Endothelial cell of umbilical vein (primary cell): ENCODE results near the gene C20orf141. TPM values are rescaled to one million over a fixed set of nuclear protein-coding genes. Genes with fewer than 3 reads are reported as not detected.

ENCODE experiments used
- BruUV-seq: library from RNA; stranded (reverse); fragments of 400-500 nt; replicated peaks from 2 replicates; lab custom pipeline; 2021; lab: Mats Ljungman, UMichigan
- CTCF ChIA-PET: fragments of 300-600, 350-600 bp; sonication (Branson Sonifier 250); formaldehyde crosslinking; loops from one replicate; lab custom pipeline; 2021; ENCODE audit warnings: antibody characterized with exemption, inconsistent platforms; lab: Charles Lee
- POLR2A ChIA-PET: fragments of 300-600, 350-600 bp; sonication (Branson Sonifier 250); formaldehyde crosslinking; loops from one replicate; lab custom pipeline; 2021; ENCODE audit warnings: antibody characterized with exemption, inconsistent platforms; lab: Charles Lee
- DNase-seq: peaks from one replicate; pipeline ENCODE4 v3.0.0-alpha.2; 2011; ENCODE audit warnings: low read depth, low spot score
- FAIRE-seq: peaks from 2 replicates; lab custom pipeline; 2011; peaks lifted over from hg19 to GRCh38; lab: Jason Lieb, UNC
- H2AFZ ChIP-seq: 2 replicates; pipeline ENCODE4 v1.6.0; 2012; ENCODE audit warnings: low read depth, low read length, control low read depth, inconsistent platforms
- H3K27ac ChIP-seq: 2 replicates; pipeline ENCODE4 v1.5.1; 2011; ENCODE audit warnings: low read depth, mild to moderate bottlenecking, control low read depth, low read length, moderate library complexity; ENCODE audit not compliant: insufficient read depth
- H3K27me3 ChIP-seq, 2 experiments: 2 replicates each; pipeline versions ENCODE4 v1.6.0 to v1.6.1; 2011; ENCODE audit warnings: low read length in 2 of 2, mixed read lengths in 1 of 2; ENCODE audit not compliant: control insufficient read depth in 2 of 2, insufficient read depth in 2 of 2
- H3K36me3 ChIP-seq, 2 experiments: 2 replicates in 1 of 2; 3 replicates in 1 of 2; pipeline ENCODE4 v1.5.1; 2011; ENCODE audit warnings: low read length in 2 of 2, mild to moderate bottlenecking in 1 of 2, moderate library complexity in 1 of 2; ENCODE audit not compliant: control insufficient read depth in 2 of 2, insufficient read depth in 2 of 2; ENCODE audit errors: extremely low read depth in 1 of 2
- H3K4me1 ChIP-seq: 3 replicates; pipeline ENCODE4 v1.5.1; 2011; ENCODE audit warnings: mild to moderate bottlenecking, low read length; ENCODE audit not compliant: control insufficient read depth, insufficient read depth; ENCODE audit errors: extremely low read depth
- H3K4me2 ChIP-seq: 2 replicates; pipeline ENCODE4 v1.6.1; 2011; ENCODE audit warnings: low read length, control low read depth, mixed read lengths; ENCODE audit not compliant: insufficient read depth
- H3K4me3 ChIP-seq, 3 experiments: fragments of 200-600 bp in 1 of 3; sonication (generic), shearing (Covaris generic) in 1 of 3; replicated peaks in 1 of 3; 2 replicates each; pipeline ENCODE4 v1.5.1; 2011 to 2016; ENCODE audit warnings: control low read depth in 3 of 3, low read length in 3 of 3, mild to moderate bottlenecking in 2 of 3, inconsistent platforms in 1 of 3, low read depth in 1 of 3, moderate library complexity in 1 of 3; ENCODE audit not compliant: insufficient read depth in 1 of 3
- H3K79me2 ChIP-seq: 2 replicates; pipeline ENCODE4 v1.6.0; 2012; ENCODE audit warnings: low read length, inconsistent platforms; ENCODE audit not compliant: control insufficient read depth, insufficient read depth
- H3K9ac ChIP-seq: replicated peaks from 2 replicates; pipeline ENCODE3; 2011; ENCODE audit warnings: low read length, control low read depth; ENCODE audit not compliant: insufficient read depth; ENCODE audit errors: extremely low read depth
- H3K9me1 ChIP-seq: replicated peaks from 3 replicates; pipeline ENCODE4 v1.6.0; 2011; ENCODE audit warnings: mild to moderate bottlenecking, low read length; ENCODE audit not compliant: control insufficient read depth, insufficient read depth; ENCODE audit errors: extremely low read depth
- H3K9me3 ChIP-seq: replicated peaks from 2 replicates; pipeline ENCODE4 v1.5.1; 2012; ENCODE audit warnings: low read length, inconsistent platforms; ENCODE audit not compliant: control insufficient read depth, insufficient read depth
- H4K20me1 ChIP-seq: replicated peaks from 2 replicates; pipeline ENCODE3; 2011; ENCODE audit warnings: mild to moderate bottlenecking, low read length; ENCODE audit not compliant: control insufficient read depth, insufficient read depth; ENCODE audit errors: extremely low read depth
- CTCF ChIP-seq, 2 donors: IDR thresholded peaks; 1 replicate in 1 of 2; 2 replicates in 1 of 2; pipeline ENCODE4 v1.5.1; 2011; ENCODE audit warnings: low read length in 2 of 2, mild to moderate bottlenecking in 2 of 2, moderate library complexity in 2 of 2, control low read depth in 1 of 2, inconsistent platforms in 1 of 2, low read depth in 1 of 2; ENCODE audit not compliant: insufficient read depth in 1 of 2; ENCODE audit errors: extremely low read depth in 1 of 2
- EZH2 ChIP-seq: IDR thresholded peaks from 2 replicates; pipeline ENCODE4 v1.6.1; 2012; ENCODE audit warnings: borderline replicate concordance, low read depth, mild to moderate bottlenecking, moderate library complexity, low read length, inconsistent platforms; ENCODE audit not compliant: severe bottlenecking
- FOS ChIP-seq: IDR thresholded peaks from 2 replicates; pipeline ENCODE4 v1.6.1; 2011; ENCODE audit warnings: mild to moderate bottlenecking, low read length, moderate library complexity, borderline replicate concordance; ENCODE audit not compliant: insufficient read depth
- GATA2 ChIP-seq: IDR thresholded peaks from 2 replicates; pipeline ENCODE4 v1.7.0; 2011; ENCODE audit warnings: low read depth, mild to moderate bottlenecking, moderate library complexity, mixed read lengths, low read length; ENCODE audit not compliant: insufficient read length, insufficient read depth
- JUN ChIP-seq: IDR thresholded peaks from 2 replicates; pipeline ENCODE4 v1.6.1; 2011; ENCODE audit warnings: borderline replicate concordance, low read depth; ENCODE audit not compliant: insufficient read length, insufficient read depth
- MAX ChIP-seq: IDR thresholded peaks from 2 replicates; pipeline ENCODE4 v1.6.1; 2011; ENCODE audit not compliant: insufficient read depth, insufficient read length
- MYC ChIP-seq: IDR thresholded peaks from one replicate; pipeline ENCODE4 v1.6.1; 2011; ENCODE audit warnings: mild to moderate bottlenecking, low read depth, low read length
- POLR2A ChIP-seq: IDR thresholded peaks from 2 replicates; pipeline ENCODE4 v1.6.1; 2012; ENCODE audit warnings: low read depth, mild to moderate bottlenecking, control low read depth, low read length
- POLR2AphosphoS5 ChIP-seq: IDR thresholded peaks from 2 replicates; pipeline ENCODE4 v1.6.1; 2012; ENCODE audit warnings: low read depth, mild to moderate bottlenecking, control low read depth, low read length, moderate library complexity; ENCODE audit not compliant: insufficient read depth
- dilution Hi-C: fragments of 300-500 bp; cut with MboI; formaldehyde crosslinking; loops from one replicate; pipeline ENCODE4 v1.15.0; 2019; ENCODE audit warnings: low sequenced_read_pairs; ENCODE audit not compliant: extremely low pct_ligation_motif_present
- intact Hi-C: fragments of 100-400 bp; cut with micrococcal nuclease; formaldehyde crosslinking; loops from one replicate; pipeline ENCODE4 v1.10.0; 2022
- polyA plus RNA-seq, 4 experiments: library from polyadenylated mRNA; depleted of rRNA in 3 of 4; stranded (reverse) in 3 of 4; unstranded in 1 of 4; fragments of >200 nt; gene quantifications; 2 replicates each; pipeline versions ENCODE4 v1.2.1 to v1.2.3, GENCODE V29; 2011 to 2012; ENCODE audit warnings: missing spikeins in 1 of 4
- total RNA-seq: library from RNA; stranded (reverse); gene quantifications from 2 replicates; pipeline ENCODE4 v1.2.3, GENCODE V29; 2021

Gene C20orf141
- total and polyA plus RNA-seq, 2 donors (not counting 3 experiments of a cell fraction or from before 2014, with no cell fraction given): not detected

- Histone ChIP-seq H3K36me3 (no peaks in the 10 kb centered on the region), H2AFZ (no peak overlapping the region), H4K20me1 (no peaks in the 10 kb centered on the region), H3K9ac (no peak overlapping the region), H3K27me3 (peaks cover 7 to 8% of the 10 kb centered on the region in 2 experiments), H3K9me3 (no peaks in the 10 kb centered on the region), H3K9me1 (no peaks in the 10 kb centered on the region), H3K79me2 (no peaks in the 10 kb centered on the region), H3K27ac (no peak overlapping the region), H3K4me3 (no peak overlapping the region), H3K4me2 (no peak overlapping the region), H3K4me1 (no peaks in the 10 kb centered on the region)
- no peak for DNase-seq
- TF ChIP-seq FOS: no peak
- TF ChIP-seq POLR2A: no peak
- TF ChIP-seq JUN: no peak
- no peak for TF ChIP-seq POLR2AphosphoS5
- no peak for FAIRE-seq
- POLR2A ChIA-PET: no interaction called here
- dilution Hi-C loops (no loop called here), intact Hi-C loops (no loop called here)
- BruUV-seq: no TSS peak
- CTCF ChIA-PET: interaction anchor here (1.3 kb wide), 1 partner anchor 25 kb away, joined by 5 read pairs; no protein-coding TSS in a partner anchor
Measured at GRCh38 chr20:2780948-2781347, 33.8 kb upstream of the C20orf141 start.

GRCh38 chr20:2783908-2784566, 30.8 kb upstream of the C20orf141 start:
- Histone ChIP-seq H3K27me3 (peaks cover 8 to 9% of the 10 kb centered on the region in 2 experiments), H3K27ac (no peak overlapping the region), H3K4me1 (no peaks in the 10 kb centered on the region), H3K4me2 (no peak overlapping the region), H2AFZ (no peak overlapping the region), H3K9ac (no peak overlapping the region), H3K79me2 (no peaks in the 10 kb centered on the region), H3K9me3 (no peaks in the 10 kb centered on the region), H3K4me3 (no peak overlapping the region), H4K20me1 (no peaks in the 10 kb centered on the region), H3K9me1 (no peaks in the 10 kb centered on the region), H3K36me3 (no peaks in the 10 kb centered on the region)
- DNase-seq: no peak
- no TSS peak for BruUV-seq
- dilution Hi-C loops: no loop called here
- intact Hi-C loops: no loop called here
- TF ChIP-seq FOS (no peak), CTCF (IDR thresholded peaks at IDR 0.05; ENCODE audit: extremely low read depth in 1 of 2, insufficient read depth in 1 of 2, low read depth in 1 of 2, low read length in 2 of 2) (no peak), MAX (no peak), POLR2AphosphoS5 (no peak), GATA2 (no peak), POLR2A (no peak), MYC (no peak), EZH2 (no peak), JUN (no peak)
- POLR2A ChIA-PET: no interaction called here
- no peak for FAIRE-seq
- CTCF ChIA-PET: interaction anchor here (0.7 kb wide), 1 partner anchor 62 kb away, joined by 3 read pairs; no protein-coding TSS in a partner anchor
